SU-DHL-6 (cell line): ENCODE results near the gene PLD1.

Experiments used
- H2AFZ ChIP-seq: fragments of 200-600 bp; sonication (generic); 2 replicates; pipeline ENCODE4 v1.6.1; 2014; ENCODE audit warnings: low read depth, mild to moderate bottlenecking, moderate library complexity, mixed read lengths, antibody characterized with exemption, low read length; ENCODE audit not compliant: severe bottlenecking
- H3F3A ChIP-seq: fragments of 200-600 bp; shearing (Covaris generic); 2 replicates; pipeline ENCODE4 v1.6.0; 2016; ENCODE audit warnings: antibody characterized with exemption, mild to moderate bottlenecking; ENCODE audit not compliant: insufficient read depth
- H3K27ac ChIP-seq: fragments of 200-600 bp; sonication (generic); 2 replicates; pipeline ENCODE4 v1.5.1; 2016; ENCODE audit warnings: low read depth, mild to moderate bottlenecking, low read length, moderate library complexity, mixed read lengths
- H3K27me3 ChIP-seq: fragments of 200-600 bp; sonication (generic), shearing (Covaris generic); 2 replicates; pipeline ENCODE4 v1.6.0; 2014; ENCODE audit warnings: mild to moderate bottlenecking, low read length
- H3K36me3 ChIP-seq: fragments of 200-600 bp; sonication (generic); 2 replicates; pipeline ENCODE4 v1.6.1; 2014; ENCODE audit warnings: mild to moderate bottlenecking, low read length, mixed read lengths
- H3K4me2 ChIP-seq: fragments of 300-600, 200-600 bp; shearing (Covaris generic), sonication (generic); 2 replicates; pipeline ENCODE4 v1.6.0; 2014; ENCODE audit warnings: low read length, low read depth, mild to moderate bottlenecking; ENCODE audit not compliant: poor library complexity, severe bottlenecking
- H3K4me3 ChIP-seq: fragments of 200-600 bp; sonication (generic); 2 replicates; pipeline ENCODE4 v1.5.1; 2014; ENCODE audit warnings: antibody characterized with exemption, low read length, mild to moderate bottlenecking, mixed read lengths; ENCODE audit not compliant: insufficient read depth, poor library complexity, severe bottlenecking
- H3K79me2 ChIP-seq: fragments of 200-600 bp; sonication (generic); 2 replicates; pipeline ENCODE4 v1.6.1; 2014; ENCODE audit warnings: mild to moderate bottlenecking, low read length, moderate library complexity; ENCODE audit not compliant: insufficient read depth
- H3K9ac ChIP-seq: fragments of 200-600 bp; sonication (generic); 2 replicates; pipeline ENCODE4 v1.7.0; 2014; ENCODE audit warnings: mild to moderate bottlenecking, low read length
- H3K9me2 ChIP-seq: fragments of 200-600 bp; sonication (generic); replicated peaks from 2 replicates; pipeline ENCODE4 v1.6.1; 2014; ENCODE audit warnings: low read length; ENCODE audit not compliant: insufficient read depth
- H3K9me3 ChIP-seq: fragments of 200-600 bp; sonication (generic); 2 replicates; pipeline ENCODE4 v1.6.1; 2014; ENCODE audit warnings: low read length, mixed read lengths; ENCODE audit not compliant: insufficient read depth
- H4K20me1 ChIP-seq: fragments of 200-600 bp; sonication (generic); 2 replicates; pipeline ENCODE4 v1.6.1; 2014; ENCODE audit warnings: low read depth, mild to moderate bottlenecking, antibody characterized with exemption, low read length, moderate library complexity, mixed read lengths
- CTCF ChIP-seq: fragments of 200-600 bp; sonication (generic); IDR thresholded peaks from one replicate; pipeline ENCODE4 v1.5.1; 2017; ENCODE audit warnings: antibody characterized with exemption, mild to moderate bottlenecking, low read length, moderate library complexity; ENCODE audit not compliant: insufficient read depth, poor library complexity, severe bottlenecking
- EZH2phosphoT487 ChIP-seq: fragments of 200-600 bp; sonication (generic), shearing (Covaris generic); conservative IDR thresholded peaks from 2 replicates; pipeline ENCODE4 v1.6.1; 2018; ENCODE audit warnings: mild to moderate bottlenecking, antibody characterized with exemption, low read length, moderate library complexity, mixed read lengths

PLD1 gene

GRCh38 chr3:171790898-171791691, 19.2 kb downstream of the PLD1 start:
- no peaks in the 10 kb centered on the region for H3K9me3 ChIP-seq
- TF ChIP-seq EZH2phosphoT487 (no peak), CTCF (no peak)
- no peak overlapping the region for H3K4me2 ChIP-seq
- H3K9me2 ChIP-seq = no peaks in the 10 kb centered on the region
- no peak overlapping the region for H3K4me3 ChIP-seq
- H3K27ac ChIP-seq = no peak overlapping the region
- H2AFZ ChIP-seq = no peak overlapping the region
- H3F3A ChIP-seq = no peaks in the 10 kb centered on the region
- H4K20me1 ChIP-seq = no peaks in the 10 kb centered on the region
- no peak overlapping the region for H3K9ac ChIP-seq
- H3K36me3 ChIP-seq = no peaks in the 10 kb centered on the region
- H3K27me3 ChIP-seq = no peaks in the 10 kb centered on the region; the same call in 1 of the 2 replicates
- no peaks in the 10 kb centered on the region for H3K79me2 ChIP-seq

- H2AFZ ChIP-seq = no peak overlapping the region
- TF ChIP-seq EZH2phosphoT487 (no peak), CTCF (no peak)
- no peak overlapping the region for H3K9ac ChIP-seq
- H3F3A ChIP-seq = no peaks in the 10 kb centered on the region
- H3K9me2 ChIP-seq = no peaks in the 10 kb centered on the region
- no peak overlapping the region for H3K4me2 ChIP-seq
- H3K4me3 ChIP-seq = no peak overlapping the region
- no peaks in the 10 kb centered on the region; the same call in 1 of the 2 replicates for H3K27me3 ChIP-seq
- no peak overlapping the region for H3K27ac ChIP-seq
- no peaks in the 10 kb centered on the region for H4K20me1 ChIP-seq
- no peaks in the 10 kb centered on the region for H3K9me3 ChIP-seq
- no peaks in the 10 kb centered on the region for H3K79me2 ChIP-seq
- H3K36me3 ChIP-seq = no peaks in the 10 kb centered on the region
These were observed 19.7 kb downstream of the PLD1 start for GRCh38 chr3:171790574-171790897.

GRCh38 chr3:171789759-171790505, 20.4 kb downstream of the PLD1 start:
- TF ChIP-seq EZH2phosphoT487 (no peak), CTCF (no peak)
- Histone ChIP-seq H3K27ac (no peak overlapping the region), H4K20me1 (no peaks in the 10 kb centered on the region), H3K4me2 (no peak overlapping the region), H3K4me3 (no peak overlapping the region), H3K27me3 (no peaks in the 10 kb centered on the region; the same call in 1 of the 2 replicates), H2AFZ (no peak overlapping the region), H3K36me3 (no peaks in the 10 kb centered on the region), H3K9ac (no peak overlapping the region), H3K79me2 (no peaks in the 10 kb centered on the region), H3K9me2 (no peaks in the 10 kb centered on the region), H3K9me3 (no peaks in the 10 kb centered on the region), H3F3A (no peaks in the 10 kb centered on the region)
